Effector memory CD4-positive, alpha-beta T cell (primary cell): Measurements from ENCODE around the gene SP2.

ENCODE experiments used
- DNase-seq, 3 donors: peaks; one replicate each; pipeline ENCODE4 v3.0.0-alpha.2; 2020
- H3K27ac ChIP-seq: 2 replicates; pipeline ENCODE4 v1.7.0; 2013; ENCODE audit warnings: mild to moderate bottlenecking, low read length, moderate library complexity; ENCODE audit not compliant: insufficient read depth, poor library complexity, severe bottlenecking
- H3K27me3 ChIP-seq: replicated peaks from 2 replicates; pipeline ENCODE4 v1.7.0; 2013; ENCODE audit warnings: mild to moderate bottlenecking, low read length; ENCODE audit not compliant: insufficient read depth, control insufficient read depth, poor library complexity, severe bottlenecking
- H3K36me3 ChIP-seq: 2 replicates; pipeline ENCODE4 v1.7.0; 2013; ENCODE audit warnings: mild to moderate bottlenecking, low read length, moderate library complexity; ENCODE audit not compliant: control insufficient read depth, insufficient read depth
- H3K4me1 ChIP-seq: 2 replicates; pipeline ENCODE4 v1.7.0; 2013; ENCODE audit warnings: low read length, mild to moderate bottlenecking; ENCODE audit not compliant: control insufficient read depth, insufficient read depth, poor library complexity, severe bottlenecking
- H3K4me3 ChIP-seq: 2 replicates; pipeline ENCODE4 v1.7.0; 2013; ENCODE audit warnings: low read length, low read depth, mild to moderate bottlenecking; ENCODE audit not compliant: insufficient read depth, poor library complexity, severe bottlenecking
- H3K9me3 ChIP-seq: 2 replicates; pipeline ENCODE4 v1.7.0; 2013; ENCODE audit warnings: mild to moderate bottlenecking, low read length, moderate library complexity; ENCODE audit not compliant: control insufficient read depth

SP2 gene

GRCh38 chr17:47870056-47870455 is 26.0 kb upstream of the SP2 start:
- no peaks in the 10 kb centered on the region for H3K9me3 ChIP-seq
- H3K27me3 ChIP-seq: peaks cover 23% of the 10 kb centered on the region
- H3K27ac ChIP-seq: no peak overlapping the region
- no peaks in the 10 kb centered on the region for H3K4me1 ChIP-seq
- no peaks in the 10 kb centered on the region for H3K36me3 ChIP-seq
- H3K4me3 ChIP-seq: no peak overlapping the region
- DNase-seq: no peak

- Histone ChIP-seq H3K4me1 (no peaks in the 10 kb centered on the region), H3K27ac (no peak overlapping the region), H3K36me3 (no peaks in the 10 kb centered on the region), H3K4me3 (no peak overlapping the region), H3K27me3 (peaks cover 23% of the 10 kb centered on the region), H3K9me3 (no peaks in the 10 kb centered on the region)
- no peak for DNase-seq
These were observed 25.0 kb upstream of the SP2 start for GRCh38 chr17:47871048-47871447.

GRCh38 chr17:47872019-47872650 is 23.9 kb upstream of the SP2 start:
- Histone ChIP-seq H3K9me3 (no peaks in the 10 kb centered on the region), H3K4me1 (no peaks in the 10 kb centered on the region), H3K27me3 (peaks cover 23% of the 10 kb centered on the region), H3K27ac (no peak overlapping the region), H3K36me3 (no peaks in the 10 kb centered on the region), H3K4me3 (no peak overlapping the region)
- DNase-seq: no peak

GRCh38 chr17:47872651-47873161 is 23.3 kb upstream of the SP2 start:
- H3K4me1 ChIP-seq: no peaks in the 10 kb centered on the region
- no peak overlapping the region for H3K27ac ChIP-seq
- no peak overlapping the region for H3K4me3 ChIP-seq
- H3K9me3 ChIP-seq: no peaks in the 10 kb centered on the region
- DNase-seq: no peak
- H3K36me3 ChIP-seq: no peaks in the 10 kb centered on the region
- H3K27me3 ChIP-seq: peaks cover 23% of the 10 kb centered on the region

- Histone ChIP-seq H3K36me3 (no peaks in the 10 kb centered on the region), H3K4me3 (no peak overlapping the region), H3K9me3 (no peaks in the 10 kb centered on the region), H3K4me1 (no peaks in the 10 kb centered on the region), H3K27me3 (peaks cover 23% of the 10 kb centered on the region), H3K27ac (no peak overlapping the region)
- DNase-seq: no peak
These were observed 22.6 kb upstream of the SP2 start for GRCh38 chr17:47873200-47874090.

GRCh38 chr17:47875011-47875985 is 20.7 kb upstream of the SP2 start:
- H3K27ac ChIP-seq: no peak overlapping the region
- no peak for DNase-seq
- no peak overlapping the region for H3K4me3 ChIP-seq
- H3K27me3 ChIP-seq: peaks cover 23% of the 10 kb centered on the region
- H3K4me1 ChIP-seq: no peaks in the 10 kb centered on the region
- no peaks in the 10 kb centered on the region for H3K9me3 ChIP-seq
- no peaks in the 10 kb centered on the region for H3K36me3 ChIP-seq

- H3K4me1 ChIP-seq: no peaks in the 10 kb centered on the region
- no peaks in the 10 kb centered on the region for H3K36me3 ChIP-seq
- H3K27ac ChIP-seq: no peak overlapping the region
- no peak for DNase-seq
- no peak overlapping the region for H3K4me3 ChIP-seq
- no peaks in the 10 kb centered on the region for H3K9me3 ChIP-seq
- H3K27me3 ChIP-seq: peaks cover 14% of the 10 kb centered on the region
These were observed 18.5 kb upstream of the SP2 start for GRCh38 chr17:47877368-47878034.

GRCh38 chr17:47878203-47879027 is 17.6 kb upstream of the SP2 start:
- Histone ChIP-seq H3K36me3 (no peaks in the 10 kb centered on the region), H3K27ac (no peak overlapping the region), H3K4me1 (peaks cover 4% of the 10 kb centered on the region), H3K27me3 (peaks cover 5% of the 10 kb centered on the region), H3K4me3 (no peak overlapping the region), H3K9me3 (no peaks in the 10 kb centered on the region)
- no peak for DNase-seq
